Fibroblast of lung (primary cell): ENCODE measurements around the gene DUSP19. TPM values are rescaled to one million over a fixed set of nuclear protein-coding genes. Genes with fewer than 3 reads are reported as not detected.

ENCODE experiments used
- DNase-seq, 2 donors: peaks; one replicate each; pipeline versions ENCODE4 v3.0.0 to v3.0.0-alpha.2; 2010; ENCODE audit warnings: low read depth in 2 of 2
- H2AFZ ChIP-seq: 2 replicates; pipeline ENCODE4 v1.5.1; 2012; ENCODE audit warnings: low read length, control low read depth, inconsistent platforms
- H3K27ac ChIP-seq: 2 replicates; pipeline ENCODE4 v1.5.1; 2011; ENCODE audit warnings: low read length, control low read depth; ENCODE audit not compliant: insufficient read depth
- H3K27me3 ChIP-seq: 2 replicates; pipeline ENCODE4 v1.5.1; 2011; ENCODE audit warnings: mild to moderate bottlenecking, low read length; ENCODE audit not compliant: control insufficient read depth, insufficient read depth
- H3K36me3 ChIP-seq: 2 replicates; pipeline ENCODE4 v1.5.1; 2011; ENCODE audit warnings: low read length; ENCODE audit not compliant: control insufficient read depth, insufficient read depth
- H3K4me1 ChIP-seq: 2 replicates; pipeline ENCODE4 v1.5.1; 2011; ENCODE audit warnings: low read length; ENCODE audit not compliant: control insufficient read depth, insufficient read depth; ENCODE audit errors: extremely low read depth
- H3K4me2 ChIP-seq: 2 replicates; pipeline ENCODE4 v1.5.1; 2011; ENCODE audit warnings: low read length, control low read depth; ENCODE audit not compliant: insufficient read depth; ENCODE audit errors: extremely low read depth
- H3K4me3 ChIP-seq, 4 experiments: fragments of 200-600 bp in 1 of 4; sonication (generic) in 1 of 4; replicated peaks in 1 of 4; 2 replicates each; pipeline ENCODE4 v1.5.1; 2011 to 2016; ENCODE audit warnings: low read length in 4 of 4, low read depth in 3 of 4, mild to moderate bottlenecking in 3 of 4, control low read depth in 2 of 4, inconsistent platforms in 1 of 4, mixed read lengths in 1 of 4; ENCODE audit not compliant: insufficient read depth in 1 of 4; ENCODE audit errors: control extremely low read depth in 1 of 4
- H3K79me2 ChIP-seq: 2 replicates; pipeline ENCODE4 v1.5.1; 2012; ENCODE audit warnings: mild to moderate bottlenecking, low read length, inconsistent platforms; ENCODE audit not compliant: control insufficient read depth, insufficient read depth
- H3K9ac ChIP-seq: 2 replicates; pipeline ENCODE4 v1.5.1; 2011; ENCODE audit warnings: mild to moderate bottlenecking, low read length, control low read depth; ENCODE audit not compliant: insufficient read depth
- H3K9me3 ChIP-seq: 2 replicates; pipeline ENCODE4 v1.5.1; 2012; ENCODE audit warnings: low read depth, low read length; ENCODE audit not compliant: control insufficient read depth, insufficient read depth
- H4K20me1 ChIP-seq: 2 replicates; pipeline ENCODE4 v1.5.1; 2011; ENCODE audit warnings: low read length; ENCODE audit not compliant: control insufficient read depth, insufficient read depth; ENCODE audit errors: extremely low read depth
- EZH2 ChIP-seq: IDR thresholded peaks from 2 replicates; pipeline ENCODE4 v1.5.1; 2012; ENCODE audit warnings: low read length, control low read depth, mild to moderate bottlenecking; ENCODE audit errors: missing control alignments
- polyA plus RNA-seq, 2 donors: library from polyadenylated mRNA; depleted of rRNA in 1 of 2; stranded (reverse) in 1 of 2; unstranded in 1 of 2; fragments of >200 nt; gene quantifications; 2 replicates each; pipeline ENCODE4 v1.2.1, GENCODE V29; 2011 to 2012; ENCODE audit warnings: missing spikeins in 1 of 2
- total RNA-seq: library from RNA; depleted of rRNA; stranded (reverse); fragments of >200 nt; gene quantifications from 2 replicates; pipeline ENCODE4 v1.2.1, GENCODE V29; 2014
- TF ChIP-seq, protein P1 (sequence below), 2 donors: IDR thresholded peaks in 1 of 2; conservative IDR thresholded peaks in 1 of 2; 1 replicate in 1 of 2; 2 replicates in 1 of 2; pipeline ENCODE4 v1.5.1; 2011 to 2012; ENCODE audit warnings: low read length in 2 of 2, control low read depth in 1 of 2, inconsistent platforms in 1 of 2, low read depth in 1 of 2, mild to moderate bottlenecking in 1 of 2

The DUSP19 gene
- total and polyA plus RNA-seq, 2 donors (not counting 1 experiment from before 2014, with no cell fraction given): 2.6 to 7.4 TPM

GRCh38 chr2:183088061-183088460 is 9.5 kb downstream of the DUSP19 start:
- Histone ChIP-seq H3K4me3 (no peak overlapping the region), H3K27ac (no peak overlapping the region), H3K9me3 (no peaks in the 10 kb centered on the region), H2AFZ (no peak overlapping the region), H3K4me2 (no peak overlapping the region), H3K79me2 (no peaks in the 10 kb centered on the region), H3K27me3 (no peaks in the 10 kb centered on the region), H3K9ac (no peak overlapping the region), H3K36me3 (no peaks in the 10 kb centered on the region), H3K4me1 (no peaks in the 10 kb centered on the region), H4K20me1 (no peaks in the 10 kb centered on the region)
- TF ChIP-seq, protein P1, sequence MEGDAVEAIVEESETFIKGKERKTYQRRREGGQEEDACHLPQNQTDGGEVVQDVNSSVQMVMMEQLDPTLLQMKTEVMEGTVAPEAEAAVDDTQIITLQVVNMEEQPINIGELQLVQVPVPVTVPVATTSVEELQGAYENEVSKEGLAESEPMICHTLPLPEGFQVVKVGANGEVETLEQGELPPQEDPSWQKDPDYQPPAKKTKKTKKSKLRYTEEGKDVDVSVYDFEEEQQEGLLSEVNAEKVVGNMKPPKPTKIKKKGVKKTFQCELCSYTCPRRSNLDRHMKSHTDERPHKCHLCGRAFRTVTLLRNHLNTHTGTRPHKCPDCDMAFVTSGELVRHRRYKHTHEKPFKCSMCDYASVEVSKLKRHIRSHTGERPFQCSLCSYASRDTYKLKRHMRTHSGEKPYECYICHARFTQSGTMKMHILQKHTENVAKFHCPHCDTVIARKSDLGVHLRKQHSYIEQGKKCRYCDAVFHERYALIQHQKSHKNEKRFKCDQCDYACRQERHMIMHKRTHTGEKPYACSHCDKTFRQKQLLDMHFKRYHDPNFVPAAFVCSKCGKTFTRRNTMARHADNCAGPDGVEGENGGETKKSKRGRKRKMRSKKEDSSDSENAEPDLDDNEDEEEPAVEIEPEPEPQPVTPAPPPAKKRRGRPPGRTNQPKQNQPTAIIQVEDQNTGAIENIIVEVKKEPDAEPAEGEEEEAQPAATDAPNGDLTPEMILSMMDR (conservative IDR thresholded peaks at IDR 0.05 in 1 of 2, IDR thresholded peaks at IDR 0.05 in 1 of 2; ENCODE audit: low read depth in 1 of 2, low read length in 2 of 2): no peak
- no peak for TF ChIP-seq EZH2
- no peak for DNase-seq

- no peaks in the 10 kb centered on the region for H3K27me3 ChIP-seq
- no peak overlapping the region for H3K4me3 ChIP-seq
- H3K27ac ChIP-seq: no peak overlapping the region
- H2AFZ ChIP-seq: no peak overlapping the region
- H3K79me2 ChIP-seq: no peaks in the 10 kb centered on the region
- H3K4me1 ChIP-seq: no peaks in the 10 kb centered on the region
- no peak for DNase-seq
- H3K9ac ChIP-seq: no peak overlapping the region
- no peaks in the 10 kb centered on the region for H4K20me1 ChIP-seq
- no peak for TF ChIP-seq EZH2
- TF ChIP-seq, protein P1 (conservative IDR thresholded peaks at IDR 0.05 in 1 of 2, IDR thresholded peaks at IDR 0.05 in 1 of 2; ENCODE audit: low read depth in 1 of 2, low read length in 2 of 2): no peak
- no peaks in the 10 kb centered on the region for H3K9me3 ChIP-seq
- H3K4me2 ChIP-seq: no peak overlapping the region
- H3K36me3 ChIP-seq: no peaks in the 10 kb centered on the region
Measured at GRCh38 chr2:183089192-183089851, 10.8 kb downstream of the DUSP19 start.

DNA sequence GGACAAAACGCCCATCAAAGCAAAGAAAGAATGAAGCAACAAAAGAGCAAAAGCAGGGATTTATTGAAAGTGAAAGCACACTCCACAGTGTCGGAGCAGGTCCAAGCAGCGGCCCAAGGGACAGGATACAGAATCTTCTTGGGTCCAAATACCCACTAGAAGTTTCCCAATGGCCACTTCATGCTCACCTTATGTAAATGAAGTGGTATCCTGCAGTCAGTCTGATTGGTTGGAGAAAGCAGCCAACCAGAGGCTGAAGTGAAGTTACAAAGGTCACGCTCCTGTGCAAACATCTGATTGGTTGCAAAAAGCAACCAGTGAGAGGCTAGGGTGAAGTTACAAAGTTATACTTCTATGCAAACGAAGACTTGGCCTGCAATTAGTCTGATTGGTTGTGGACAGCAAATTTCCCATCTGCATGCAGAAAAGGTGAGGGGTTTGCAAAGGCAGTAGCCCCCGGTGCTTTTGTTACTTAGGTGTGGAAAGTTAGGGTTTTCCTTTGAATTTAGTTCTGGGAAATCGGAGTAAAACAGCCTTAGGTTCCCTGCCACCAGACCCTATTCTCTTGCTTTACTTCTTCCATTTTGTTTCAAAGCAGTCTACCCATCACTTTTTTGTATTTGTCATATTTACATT is 12.9 kb downstream of the DUSP19 start:
- Histone ChIP-seq H3K4me1 (no peaks in the 10 kb centered on the region), H4K20me1 (no peaks in the 10 kb centered on the region), H3K9ac (no peak overlapping the region), H3K36me3 (no peaks in the 10 kb centered on the region), H3K9me3 (no peaks in the 10 kb centered on the region), H3K27me3 (no peaks in the 10 kb centered on the region), H3K4me3 (no peak overlapping the region), H3K79me2 (no peaks in the 10 kb centered on the region), H3K27ac (no peak overlapping the region), H3K4me2 (no peak overlapping the region), H2AFZ (no peak overlapping the region)
- TF ChIP-seq, protein P1 (conservative IDR thresholded peaks at IDR 0.05 in 1 of 2, IDR thresholded peaks at IDR 0.05 in 1 of 2; ENCODE audit: low read depth in 1 of 2, low read length in 2 of 2): no peak
- TF ChIP-seq EZH2: no peak
- DNase-seq: no peak
